ENCODE measurements around the gene METTL22.

DNA sequence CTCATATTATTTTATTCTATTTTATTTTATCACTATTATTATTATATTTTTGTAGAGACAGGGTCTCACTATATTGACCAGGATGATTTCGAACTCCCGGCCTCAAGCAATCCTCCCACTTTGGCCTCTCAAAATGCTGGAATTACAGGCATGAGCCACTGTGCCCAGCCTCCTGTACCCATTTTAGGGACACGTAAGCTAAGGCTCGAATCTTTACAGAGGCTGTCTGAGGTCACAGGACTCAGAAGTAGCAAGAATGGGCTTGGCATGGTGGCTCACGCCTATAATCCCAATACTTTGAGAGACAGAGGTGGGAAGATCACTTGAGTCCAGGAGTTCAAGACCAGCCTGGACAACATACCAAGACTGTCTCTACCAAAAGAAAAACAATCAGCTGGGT lies 40.2 kb downstream of the METTL22 start:
- TF ChIP-seq, protein P1, sequence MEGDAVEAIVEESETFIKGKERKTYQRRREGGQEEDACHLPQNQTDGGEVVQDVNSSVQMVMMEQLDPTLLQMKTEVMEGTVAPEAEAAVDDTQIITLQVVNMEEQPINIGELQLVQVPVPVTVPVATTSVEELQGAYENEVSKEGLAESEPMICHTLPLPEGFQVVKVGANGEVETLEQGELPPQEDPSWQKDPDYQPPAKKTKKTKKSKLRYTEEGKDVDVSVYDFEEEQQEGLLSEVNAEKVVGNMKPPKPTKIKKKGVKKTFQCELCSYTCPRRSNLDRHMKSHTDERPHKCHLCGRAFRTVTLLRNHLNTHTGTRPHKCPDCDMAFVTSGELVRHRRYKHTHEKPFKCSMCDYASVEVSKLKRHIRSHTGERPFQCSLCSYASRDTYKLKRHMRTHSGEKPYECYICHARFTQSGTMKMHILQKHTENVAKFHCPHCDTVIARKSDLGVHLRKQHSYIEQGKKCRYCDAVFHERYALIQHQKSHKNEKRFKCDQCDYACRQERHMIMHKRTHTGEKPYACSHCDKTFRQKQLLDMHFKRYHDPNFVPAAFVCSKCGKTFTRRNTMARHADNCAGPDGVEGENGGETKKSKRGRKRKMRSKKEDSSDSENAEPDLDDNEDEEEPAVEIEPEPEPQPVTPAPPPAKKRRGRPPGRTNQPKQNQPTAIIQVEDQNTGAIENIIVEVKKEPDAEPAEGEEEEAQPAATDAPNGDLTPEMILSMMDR (IDR thresholded peaks at IDR 0.05): no peak
- TF ChIP-seq POLR2A (IDR thresholded peaks at IDR 0.05): no peak

All from adrenal gland (tissue), 5 donors.